Heart left ventricle (tissue), 13 donors: ENCODE results near the gene RAB4B.

ENCODE experiments used
- POLR2A ChIP-seq, 2 donors: fragments of 450-650 bp; IDR thresholded peaks; one replicate each; pipeline ENCODE4 v1.6.1; 2017; ENCODE audit warnings: antibody characterized with exemption in 2 of 2, mild to moderate bottlenecking in 2 of 2, moderate library complexity in 2 of 2
- TF ChIP-seq, protein P1 (sequence below), 12 donors: fragments of 200-600 bp; sonication (generic) in 4 of 12; IDR thresholded peaks; one replicate each; pipeline versions ENCODE4 v1.5.0 to v1.8.0; 2018 to 2022; ENCODE audit warnings: antibody characterized with exemption in 12 of 12, mild to moderate bottlenecking in 5 of 12
- donor health status: ischemic (EF 13 %, LVEDD 7.1; RV severe dilation, severe dysfunction).
- donor health status: DM: no; HTN: yes; CAD: no.
- donor health status: DM: no; HTN: no; CAD: no.
- donor health status: ischemic (EF 25% LVEDD 6.9; RV normal size, moderate dysfunction).
- donor health status: ischemic (EF 25% LVEDD 5.7; RV mildly dilated, moderate dysfunction).
- donor health status: ischemic (EF 35%, LVEDD 5.7; RV mildly dilated, moderate dysfunction).
- donor health status: nonischemic (EF 11% LVEDD 7.7; RV severe dilation, severe dysfunction).
- donor health status: DM: yes; HTN: yes; CAD: no.
- donor health status: PGD.
- donor health status: ischemic (EF 29% LVEDD 5.4; RV normal size, mild dysfunction).
- donor health status: nonischemic (EF 23%, LVEDD 6.1; RV moderate dilation, normal function).

DNA sequence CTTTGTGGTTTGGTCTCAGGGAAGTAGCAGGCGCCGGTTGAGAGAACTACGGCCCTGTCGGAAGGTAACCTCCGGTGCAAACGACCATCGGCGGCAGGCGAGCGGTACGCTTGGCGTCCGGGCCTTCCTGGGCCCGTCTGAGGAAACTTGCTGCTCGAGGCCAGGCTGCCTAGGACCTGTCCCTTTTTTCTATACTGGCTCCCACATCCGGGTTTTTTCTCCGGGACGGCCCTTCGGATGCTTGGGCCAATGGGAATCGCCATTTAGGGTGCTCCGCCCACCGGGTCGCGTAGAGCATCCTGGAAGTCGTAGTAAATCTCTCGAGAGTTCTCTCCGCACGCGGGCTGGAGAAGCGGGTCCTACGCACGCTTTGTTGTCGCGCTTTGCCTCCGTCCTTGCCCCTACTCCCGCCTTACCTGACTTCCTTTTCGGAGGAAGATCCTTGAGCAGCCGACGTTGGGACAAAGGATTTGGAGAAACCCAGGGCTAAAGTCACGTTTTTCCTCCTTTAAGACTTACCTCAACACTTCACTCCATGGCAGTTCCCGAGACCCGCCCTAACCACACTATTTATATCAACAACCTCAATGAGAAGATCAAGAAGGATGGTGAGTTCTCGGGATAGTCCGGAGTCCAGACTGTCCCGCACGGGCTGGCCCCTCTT lies 27.0 kb upstream of the RAB4B start, which contains the start of gene SNRPA:
- TF ChIP-seq, protein P1, sequence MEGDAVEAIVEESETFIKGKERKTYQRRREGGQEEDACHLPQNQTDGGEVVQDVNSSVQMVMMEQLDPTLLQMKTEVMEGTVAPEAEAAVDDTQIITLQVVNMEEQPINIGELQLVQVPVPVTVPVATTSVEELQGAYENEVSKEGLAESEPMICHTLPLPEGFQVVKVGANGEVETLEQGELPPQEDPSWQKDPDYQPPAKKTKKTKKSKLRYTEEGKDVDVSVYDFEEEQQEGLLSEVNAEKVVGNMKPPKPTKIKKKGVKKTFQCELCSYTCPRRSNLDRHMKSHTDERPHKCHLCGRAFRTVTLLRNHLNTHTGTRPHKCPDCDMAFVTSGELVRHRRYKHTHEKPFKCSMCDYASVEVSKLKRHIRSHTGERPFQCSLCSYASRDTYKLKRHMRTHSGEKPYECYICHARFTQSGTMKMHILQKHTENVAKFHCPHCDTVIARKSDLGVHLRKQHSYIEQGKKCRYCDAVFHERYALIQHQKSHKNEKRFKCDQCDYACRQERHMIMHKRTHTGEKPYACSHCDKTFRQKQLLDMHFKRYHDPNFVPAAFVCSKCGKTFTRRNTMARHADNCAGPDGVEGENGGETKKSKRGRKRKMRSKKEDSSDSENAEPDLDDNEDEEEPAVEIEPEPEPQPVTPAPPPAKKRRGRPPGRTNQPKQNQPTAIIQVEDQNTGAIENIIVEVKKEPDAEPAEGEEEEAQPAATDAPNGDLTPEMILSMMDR (IDR thresholded peaks at IDR 0.05), result no peak
- TF ChIP-seq POLR2A (IDR thresholded peaks at IDR 0.05), result peak; percentile 0 to 67
